Prostate gland (tissue), 2 donors: ENCODE data around the gene AMOTL1.

Experiments used
- CTCF ChIP-seq, 4 experiments: fragments of 200-600 bp in 2 of 4; fragments of 450-650 bp in 2 of 4; sonication (generic) in 2 of 4; IDR thresholded peaks; 1 replicate in 3 of 4; 2 replicates in 1 of 4; pipeline ENCODE4 v1.5.1; 2016 to 2019; ENCODE audit warnings: antibody characterized with exemption in 4 of 4, mild to moderate bottlenecking in 2 of 4, moderate library complexity in 2 of 4
- POLR2AphosphoS5 ChIP-seq: sonication (generic); formaldehyde crosslinking; IDR thresholded peaks from one replicate; pipeline ENCODE4 v1.6.1; 2017; ENCODE audit warnings: antibody characterized with exemption

- TF ChIP-seq CTCF (IDR thresholded peaks at IDR 0.05) (no peak), POLR2AphosphoS5 (no peak)
These were observed 45.4 kb upstream of the AMOTL1 start for GRCh38 chr11:94722735-94723134.
